HCT116 (cell line): ENCODE measurements around the gene NOS1.

Experiments
- EZH2phosphoT487 ChIP-seq: fragments of 200-600 bp; IDR thresholded peaks from 2 replicates; pipeline ENCODE4 v1.6.1; 2018; ENCODE audit warnings: antibody characterized with exemption, borderline replicate concordance
- MAX ChIP-seq: IDR thresholded peaks from 2 replicates; pipeline ENCODE4 v1.6.1; 2012
- POLR2A ChIP-seq: IDR thresholded peaks from 2 replicates; pipeline ENCODE4 v1.7.0; 2011; ENCODE audit warnings: borderline replicate concordance; ENCODE audit not compliant: insufficient read depth, insufficient read length; ENCODE audit errors: extremely low read depth
- POLR2AphosphoS5 ChIP-seq: IDR thresholded peaks from 2 replicates; pipeline ENCODE4 v1.6.1; 2011; ENCODE audit warnings: mild to moderate bottlenecking, low read depth, low read length, moderate library complexity
- REST ChIP-seq: IDR thresholded peaks from 2 replicates; pipeline ENCODE4 v1.6.1; 2012; ENCODE audit warnings: low read depth
- ZFX ChIP-seq: fragments of 450-650 bp; IDR thresholded peaks from 2 replicates; pipeline ENCODE4 v1.6.1; 2017
- TF ChIP-seq, protein P1 (sequence below), 3 experiments: fragments of 200-600 bp in 1 of 3; sonication (generic) in 1 of 3; IDR thresholded peaks in 2 of 3; conservative IDR thresholded peaks in 1 of 3; 2 replicates each; pipeline ENCODE4 v1.5.1; 2012 to 2017; ENCODE audit warnings: low read depth in 2 of 3, low read length in 2 of 3, antibody characterized with exemption in 1 of 3, borderline replicate concordance in 1 of 3, control low read depth in 1 of 3, mild to moderate bottlenecking in 1 of 3, mixed read lengths in 1 of 3, mixed run types in 1 of 3, moderate library complexity in 1 of 3; ENCODE audit not compliant: insufficient read depth in 1 of 3

- TF ChIP-seq ZFX: no peak
- TF ChIP-seq REST: no peak
- TF ChIP-seq, protein P1, sequence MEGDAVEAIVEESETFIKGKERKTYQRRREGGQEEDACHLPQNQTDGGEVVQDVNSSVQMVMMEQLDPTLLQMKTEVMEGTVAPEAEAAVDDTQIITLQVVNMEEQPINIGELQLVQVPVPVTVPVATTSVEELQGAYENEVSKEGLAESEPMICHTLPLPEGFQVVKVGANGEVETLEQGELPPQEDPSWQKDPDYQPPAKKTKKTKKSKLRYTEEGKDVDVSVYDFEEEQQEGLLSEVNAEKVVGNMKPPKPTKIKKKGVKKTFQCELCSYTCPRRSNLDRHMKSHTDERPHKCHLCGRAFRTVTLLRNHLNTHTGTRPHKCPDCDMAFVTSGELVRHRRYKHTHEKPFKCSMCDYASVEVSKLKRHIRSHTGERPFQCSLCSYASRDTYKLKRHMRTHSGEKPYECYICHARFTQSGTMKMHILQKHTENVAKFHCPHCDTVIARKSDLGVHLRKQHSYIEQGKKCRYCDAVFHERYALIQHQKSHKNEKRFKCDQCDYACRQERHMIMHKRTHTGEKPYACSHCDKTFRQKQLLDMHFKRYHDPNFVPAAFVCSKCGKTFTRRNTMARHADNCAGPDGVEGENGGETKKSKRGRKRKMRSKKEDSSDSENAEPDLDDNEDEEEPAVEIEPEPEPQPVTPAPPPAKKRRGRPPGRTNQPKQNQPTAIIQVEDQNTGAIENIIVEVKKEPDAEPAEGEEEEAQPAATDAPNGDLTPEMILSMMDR (IDR thresholded peaks at IDR 0.05 in 2 of 3, conservative IDR thresholded peaks at IDR 0.05 in 1 of 3; ENCODE audit: borderline replicate concordance in 1 of 3, insufficient read depth in 1 of 3, low read depth in 2 of 3, low read length in 2 of 3): peak; percentile 70 to 92 (median 85)
- no peak for TF ChIP-seq EZH2phosphoT487
- TF ChIP-seq POLR2AphosphoS5: no peak
- TF ChIP-seq MAX: no peak
- TF ChIP-seq POLR2A: no peak
These were observed 124.9 kb downstream of the NOS1 start for GRCh38 chr12:117236456-117237001.
